A549 (cell line): ENCODE results near the gene METTL23. TPM values are rescaled to one million over a fixed set of nuclear protein-coding genes. Genes with fewer than 3 reads are reported as not detected.
A peak's percentile ranks its signal among the peaks of the same experiment; 100 is the strongest.

Experiments used
- ATAC-seq, 2 experiments: fragments of 200-7000 bp in 1 of 2; fragments of >200 bp in 1 of 2; cut with Nextera tagmentation in 1 of 2; cut with Tn5 transposase in 1 of 2; 3 replicates each; pipeline versions ENCODE4 v1.8.0 to v1.9.1; 2018 to 2020; ENCODE audit warnings: mild to moderate bottlenecking in 1 of 2, moderate library complexity in 1 of 2
- CTCF ChIA-PET: fragments of 300-600 bp; sonication (Branson Sonifier 250); formaldehyde crosslinking; extraction: SDS; loops from one replicate; lab custom pipeline; 2021; ENCODE audit warnings: antibody characterized with exemption, inconsistent platforms; lab: Yijun Ruan, JAX
- POLR2A ChIA-PET: fragments of 350-600 bp; formaldehyde crosslinking; extraction: SDS; loops from one replicate; lab custom pipeline; 2021; ENCODE audit warnings: antibody characterized with exemption, inconsistent platforms; lab: Yijun Ruan, JAX
- DNase-seq, 2 experiments: peaks; one replicate each; pipeline versions ENCODE4 v3.0.0 to v3.0.0-alpha.2; 2011 to 2016; ENCODE audit warnings: low read depth in 1 of 2, low spot score in 1 of 2
- FAIRE-seq: peaks from 2 replicates; lab custom pipeline; 2011; peaks lifted over from hg19 to GRCh38; lab: Jason Lieb, UNC
- H3K27ac ChIP-seq, 2 experiments: fragments of >200 bp; sonication (Bioruptor Twin); formaldehyde crosslinking; 3 replicates each; pipeline ENCODE4 v1.5.1; 2016 to 2017
- H3K4me1 ChIP-seq: fragments of >200 bp; sonication (Bioruptor Twin); formaldehyde crosslinking; 3 replicates; pipeline ENCODE4 v1.6.1; 2016
- H3K4me2 ChIP-seq: fragments of >200 bp; sonication (Bioruptor Twin); formaldehyde crosslinking; 3 replicates; pipeline ENCODE4 v1.6.1; 2016
- H3K4me3 ChIP-seq: fragments of >200 bp; sonication (Bioruptor Twin); formaldehyde crosslinking; 3 replicates; pipeline ENCODE4 v1.5.1; 2016
- H3K9me3 ChIP-seq: fragments of >200 bp; sonication (Bioruptor Twin); formaldehyde crosslinking; 3 replicates; pipeline ENCODE4 v1.6.1; 2016
- ATOH8 ChIP-seq: fragments of 250-450 bp; sonication (Bioruptor Pico); IDR thresholded peaks from 2 replicates; pipeline ENCODE4 v1.5.0; 2020; ENCODE audit warnings: low read depth, mild to moderate bottlenecking, moderate library complexity
- CEBPB ChIP-seq, 2 experiments: fragments of >200 bp in 1 of 2; sonication (Bioruptor Twin) in 1 of 2; formaldehyde crosslinking in 1 of 2; IDR thresholded peaks; 2 replicates each; pipeline ENCODE4 v1.6.1; 2012 to 2016
- CTCF ChIP-seq: fragments of >200 bp; sonication (Bioruptor Twin); formaldehyde crosslinking; IDR thresholded peaks from 3 replicates; pipeline ENCODE4 v1.5.1; 2016
- EHF ChIP-seq: fragments of 250-450 bp; sonication (Bioruptor Pico); IDR thresholded peaks from 2 replicates; pipeline ENCODE4 v1.5.0; 2020; ENCODE audit warnings: mild to moderate bottlenecking
- EP300 ChIP-seq, 2 experiments: fragments of >200 bp; sonication (Bioruptor Twin); formaldehyde crosslinking; IDR thresholded peaks; 2 replicates in 1 of 2; 3 replicates in 1 of 2; pipeline ENCODE4 v1.6.1; 2016 to 2017
- FOXS1 ChIP-seq: fragments of 250-450 bp; sonication (Bioruptor Pico); IDR thresholded peaks from 2 replicates; pipeline ENCODE4 v1.5.0; 2020; ENCODE audit warnings: mild to moderate bottlenecking, moderate library complexity
- HDAC2 ChIP-seq: fragments of 200-600 bp; sonication (generic); IDR thresholded peaks from 2 replicates; pipeline ENCODE4 v1.6.1; 2016
- HEYL ChIP-seq: fragments of 250-450 bp; sonication (Bioruptor Pico); IDR thresholded peaks from 2 replicates; pipeline ENCODE4 v1.8.0; 2021; ENCODE audit warnings: mild to moderate bottlenecking, moderate library complexity
- HOXB13 ChIP-seq: fragments of 250-450 bp; sonication (Bioruptor Pico); IDR thresholded peaks from 2 replicates; pipeline ENCODE4 v1.5.0; 2020; ENCODE audit warnings: low read depth, mild to moderate bottlenecking, moderate library complexity
- JUNB ChIP-seq: fragments of >200 bp; sonication (Bioruptor Twin); formaldehyde crosslinking; IDR thresholded peaks from 2 replicates; pipeline ENCODE4 v1.6.1; 2016
- KDM1A ChIP-seq: fragments of 200-600 bp; sonication (generic); IDR thresholded peaks from 2 replicates; pipeline ENCODE4 v1.6.1; 2016; ENCODE audit warnings: low read depth, mild to moderate bottlenecking
- KDM5A ChIP-seq: fragments of 200-600 bp; sonication (generic); IDR thresholded peaks from 2 replicates; pipeline ENCODE4 v1.6.1; 2016; ENCODE audit warnings: antibody characterized with exemption, mild to moderate bottlenecking
- MAZ ChIP-seq: fragments of 150-350 bp; IDR thresholded peaks from 2 replicates; pipeline ENCODE4 v1.6.1; 2014; ENCODE audit warnings: antibody characterized with exemption, low read depth, low read length, borderline replicate concordance
- RAD21 ChIP-seq, 2 experiments: fragments of >200 bp in 1 of 2; sonication (Bioruptor Twin) in 1 of 2; formaldehyde crosslinking in 1 of 2; IDR thresholded peaks in 1 of 2; conservative IDR thresholded peaks in 1 of 2; 2 replicates in 1 of 2; 3 replicates in 1 of 2; pipeline ENCODE4 v1.6.1; 2012 to 2018; ENCODE audit warnings: inconsistent platforms in 1 of 2
- RARB ChIP-seq: fragments of 250-450 bp; sonication (Bioruptor Pico); IDR thresholded peaks from 2 replicates; pipeline ENCODE4 v1.8.0; 2021; ENCODE audit warnings: mild to moderate bottlenecking, moderate library complexity
- RCOR1 ChIP-seq: fragments of 150-350 bp; IDR thresholded peaks from 2 replicates; pipeline ENCODE4 v1.6.1; 2014; ENCODE audit warnings: antibody characterized with exemption, low read length, low read depth
- RNF2 ChIP-seq: fragments of 200-600 bp; sonication (generic); IDR thresholded peaks from 2 replicates; pipeline ENCODE4 v1.6.1; 2016; ENCODE audit warnings: low read depth, mild to moderate bottlenecking, antibody characterized with exemption, moderate library complexity, borderline replicate concordance
- SMC3 ChIP-seq: fragments of >200 bp; sonication (Bioruptor Twin); formaldehyde crosslinking; IDR thresholded peaks from 3 replicates; pipeline ENCODE4 v1.6.1; 2018; ENCODE audit warnings: inconsistent platforms
- SREBF2 ChIP-seq: fragments of 450-650 bp; IDR thresholded peaks from 2 replicates; pipeline ENCODE4 v1.6.1; 2014; ENCODE audit warnings: mild to moderate bottlenecking, moderate library complexity
- TFCP2L1 ChIP-seq: fragments of 250-450 bp; sonication (Bioruptor Pico); IDR thresholded peaks from 2 replicates; pipeline ENCODE4 v1.5.0; 2021; ENCODE audit warnings: mild to moderate bottlenecking
- TP53 ChIP-seq: fragments of 250-450 bp; sonication (Bioruptor Pico); IDR thresholded peaks from 2 replicates; pipeline ENCODE4 v1.5.0; 2021; ENCODE audit warnings: mild to moderate bottlenecking, moderate library complexity
- USF2 ChIP-seq: fragments of 450-650 bp; IDR thresholded peaks from 2 replicates; pipeline ENCODE4 v1.6.1; 2014; ENCODE audit warnings: antibody characterized with exemption
- ZC3H11A ChIP-seq: fragments of 450-650 bp; IDR thresholded peaks from 2 replicates; pipeline ENCODE4 v1.6.1; 2014; ENCODE audit warnings: antibody characterized with exemption, mild to moderate bottlenecking
- ZSCAN20 ChIP-seq: fragments of 250-450 bp; sonication (Bioruptor Pico); IDR thresholded peaks from 2 replicates; pipeline ENCODE4 v1.8.0; 2022; ENCODE audit warnings: mild to moderate bottlenecking, moderate library complexity
- WGBS: methylation state at CpG from one replicate; pipeline ENCODE4 v1.1.6; 2017; ENCODE audit errors: missing lambda C conversion rate; 5-methylcytosine and 5-hydroxymethylcytosine counted together
- polyA plus RNA-seq, 4 experiments: library from polyadenylated mRNA; depleted of rRNA in 3 of 4; stranded (reverse); fragments of >200 nt; fragmentation: RNase III in 1 of 4; extraction: RNeasy Plus Mini Kit Qiagen cat#74134 plus additional on column Dnase treatment in 1 of 4; gene quantifications; 2 replicates in 3 of 4; 3 replicates in 1 of 4; pipeline ENCODE4 v1.2.3, GENCODE V29; 2011 to 2017
- TF ChIP-seq, protein P1 (sequence below): IDR thresholded peaks from 2 replicates; pipeline ENCODE4 v1.6.1; 2012; ENCODE audit warnings: low read depth, borderline replicate concordance
- TF ChIP-seq, protein P2 (sequence below): fragments of 250-450 bp; sonication (Bioruptor Pico); IDR thresholded peaks from 2 replicates; pipeline ENCODE4 v1.5.0; 2021; ENCODE audit warnings: mild to moderate bottlenecking, moderate library complexity, borderline replicate concordance

METTL23 gene
- polyA plus RNA-seq, 2 of the 4 experiments (the other 2 are of a cell fraction), result 64.9 to 120 TPM

GRCh38 chr17:76714822-76715495 lies 11.7 kb upstream of the METTL23 start:
- no peak overlapping the region for H3K4me2 ChIP-seq
- H3K4me1 ChIP-seq, result peaks cover 12% of the 10 kb centered on the region
- TF ChIP-seq ATOH8 (CRISPR knock-in tag) (no peak), KDM1A (no peak), USF2 (no peak), HDAC2 (no peak), EHF (CRISPR knock-in tag) (no peak), RAD21 (conservative IDR thresholded peaks at IDR 0.05 in 1 of 2, IDR thresholded peaks at IDR 0.05 in 1 of 2) (peak; percentile 77), CEBPB (IDR thresholded peaks at IDR 0.05) (no peak), ZC3H11A (no peak), RNF2 (no peak), KDM5A (no peak), SMC3 (peak; percentile 85), JUNB (no peak), TFCP2L1 (CRISPR knock-in tag) (no peak), HOXB13 (CRISPR knock-in tag) (no peak), CTCF (peak; percentile 97), RARB (CRISPR knock-in tag) (no peak), HEYL (CRISPR knock-in tag) (no peak), ZSCAN20 (no peak)
- TF ChIP-seq, protein P1, sequence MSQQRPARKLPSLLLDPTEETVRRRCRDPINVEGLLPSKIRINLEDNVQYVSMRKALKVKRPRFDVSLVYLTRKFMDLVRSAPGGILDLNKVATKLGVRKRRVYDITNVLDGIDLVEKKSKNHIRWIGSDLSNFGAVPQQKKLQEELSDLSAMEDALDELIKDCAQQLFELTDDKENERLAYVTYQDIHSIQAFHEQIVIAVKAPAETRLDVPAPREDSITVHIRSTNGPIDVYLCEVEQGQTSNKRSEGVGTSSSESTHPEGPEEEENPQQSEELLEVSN, result no peak
- TF ChIP-seq, protein P2, sequence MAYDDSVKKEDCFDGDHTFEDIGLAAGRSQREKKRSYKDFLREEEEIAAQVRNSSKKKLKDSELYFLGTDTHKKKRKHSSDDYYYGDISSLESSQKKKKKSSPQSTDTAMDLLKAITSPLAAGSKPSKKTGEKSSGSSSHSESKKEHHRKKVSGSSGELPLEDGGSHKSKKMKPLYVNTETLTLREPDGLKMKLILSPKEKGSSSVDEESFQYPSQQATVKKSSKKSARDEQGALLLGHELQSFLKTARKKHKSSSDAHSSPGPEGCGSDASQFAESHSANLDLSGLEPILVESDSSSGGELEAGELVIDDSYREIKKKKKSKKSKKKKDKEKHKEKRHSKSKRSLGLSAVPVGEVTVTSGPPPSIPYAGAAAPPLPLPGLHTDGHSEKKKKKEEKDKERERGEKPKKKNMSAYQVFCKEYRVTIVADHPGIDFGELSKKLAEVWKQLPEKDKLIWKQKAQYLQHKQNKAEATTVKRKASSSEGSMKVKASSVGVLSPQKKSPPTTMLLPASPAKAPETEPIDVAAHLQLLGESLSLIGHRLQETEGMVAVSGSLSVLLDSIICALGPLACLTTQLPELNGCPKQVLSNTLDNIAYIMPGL, result no peak
- POLR2A ChIA-PET, result no interaction called here
- FAIRE-seq (no peak), DNase-seq (peak in 1 of 2 experiments; percentile 57), ATAC-seq (peak in 1 of 2 experiments; percentile 48; a peak in 3 of 6 replicates)
- no peaks in the 10 kb centered on the region for H3K9me3 ChIP-seq
- no peak overlapping the region for H3K4me3 ChIP-seq
- no peak overlapping the region for H3K27ac ChIP-seq
- WGBS, result 18% methylated on average over 4 of the region's 4 CpGs
- CTCF ChIA-PET, result interaction anchor here (0.6 to 26.0 kb wide), 33 partner anchors 11 to 1472 kb away, joined by 3 to 456 read pairs (median 5); partner anchors contain the start of genes JMJD6, METTL23, PRCD and ST6GALNAC2

GRCh38 chr17:76715496-76715830 lies 11.2 kb upstream of the METTL23 start:
- no peak overlapping the region for H3K4me2 ChIP-seq
- TF ChIP-seq SREBF2 (no peak), MAZ (no peak), JUNB (no peak), EP300 (IDR thresholded peaks at IDR 0.05) (no peak), TP53 (CRISPR knock-in tag) (no peak), FOXS1 (CRISPR knock-in tag) (no peak), RCOR1 (no peak)
- 93% methylated on average over 2 of the region's 2 CpGs for WGBS

More at GRCh38 chr17:76715496-76715830, 11.2 kb upstream of the METTL23 start:
- POLR2A ChIA-PET, result no interaction called here
- ATAC-seq (no peak), FAIRE-seq (no peak), DNase-seq (no peak)
- Histone ChIP-seq H3K4me1 (peaks cover 9% of the 10 kb centered on the region), H3K9me3 (no peaks in the 10 kb centered on the region), H3K4me3 (no peak overlapping the region), H3K27ac (no peak overlapping the region)
- CTCF ChIA-PET, result interaction anchor here (0.7 to 26.0 kb wide), 24 partner anchors 10 to 226 kb away, joined by 3 to 456 read pairs (median 6); partner anchors contain the start of genes JMJD6, METTL23 and PRCD
